EH (cell line): Measurements from ENCODE around the gene LRRC27.

Experiments
- DNase-seq: peaks from one replicate; pipeline ENCODE4 v3.0.0-alpha.2; 2015; ENCODE audit warnings: low read depth

LRRC27 gene

DNA sequence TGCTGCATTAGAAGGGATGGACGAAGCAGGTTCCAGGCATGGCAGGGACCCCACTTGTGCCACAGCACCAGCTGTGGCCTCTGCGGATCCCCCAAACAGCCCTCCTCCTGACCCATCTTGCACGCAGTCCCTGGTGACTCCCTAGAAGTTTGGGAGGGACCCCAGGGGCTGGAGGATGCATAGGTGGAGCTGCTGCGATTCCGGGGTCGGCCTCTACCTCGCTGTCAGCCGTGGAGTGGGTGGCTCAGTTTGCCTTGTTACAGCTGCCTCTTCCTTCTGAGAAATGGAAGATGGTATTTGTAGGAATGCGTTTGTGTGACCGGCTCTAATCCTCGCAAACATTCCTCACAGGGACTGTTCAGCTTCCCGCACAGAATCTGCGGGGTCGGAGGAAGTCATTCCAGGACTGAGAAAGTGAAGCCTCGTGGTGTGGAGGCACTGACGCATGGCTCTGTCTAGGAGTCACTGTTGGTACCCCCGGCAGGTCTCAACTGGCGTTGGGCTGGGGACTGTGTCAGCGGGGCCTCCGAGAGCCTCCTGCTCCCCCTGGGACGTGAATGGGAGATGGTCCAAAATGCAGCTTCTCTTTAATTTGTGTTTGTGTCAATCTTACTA is 82.5 kb downstream of the LRRC27 start:
- peak; percentile 34 for DNase-seq

DNA sequence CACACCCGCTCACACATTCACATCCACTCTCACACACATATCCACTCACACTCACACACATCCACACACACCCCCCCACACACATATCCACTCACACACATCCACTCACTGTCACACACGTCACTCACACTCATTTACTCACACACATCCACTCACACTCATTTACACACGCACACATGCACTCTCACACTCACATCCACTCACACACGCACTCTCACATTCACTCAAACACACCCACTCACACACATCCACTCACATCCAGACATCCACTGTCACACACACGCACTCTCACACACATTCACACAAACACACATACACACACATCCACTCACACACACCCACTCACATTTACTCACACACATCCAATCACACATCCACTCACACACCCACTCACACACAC is 83.3 kb downstream of the LRRC27 start:
- DNase-seq = no peak

DNA sequence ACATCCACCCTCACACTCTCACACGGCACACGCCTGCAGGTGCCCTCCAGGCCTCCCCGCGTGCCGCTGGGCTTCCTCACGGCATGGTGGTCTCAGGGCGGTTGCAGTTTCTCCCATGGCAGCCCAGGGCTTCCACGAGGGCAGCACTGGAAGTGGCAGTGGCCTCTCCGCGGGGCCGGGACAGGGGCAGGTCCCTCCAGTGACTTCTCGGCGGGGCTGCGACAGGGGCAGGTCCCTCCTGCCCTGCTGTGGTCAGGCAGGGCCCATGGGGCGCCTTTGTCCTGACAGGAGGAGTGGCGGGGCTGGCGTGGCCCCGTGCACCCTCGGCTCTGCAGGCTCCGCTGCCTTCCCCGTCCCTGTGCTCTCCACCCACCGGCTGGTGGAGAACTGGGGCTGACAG is 84.0 kb downstream of the LRRC27 start:
- no peak for DNase-seq

DNA sequence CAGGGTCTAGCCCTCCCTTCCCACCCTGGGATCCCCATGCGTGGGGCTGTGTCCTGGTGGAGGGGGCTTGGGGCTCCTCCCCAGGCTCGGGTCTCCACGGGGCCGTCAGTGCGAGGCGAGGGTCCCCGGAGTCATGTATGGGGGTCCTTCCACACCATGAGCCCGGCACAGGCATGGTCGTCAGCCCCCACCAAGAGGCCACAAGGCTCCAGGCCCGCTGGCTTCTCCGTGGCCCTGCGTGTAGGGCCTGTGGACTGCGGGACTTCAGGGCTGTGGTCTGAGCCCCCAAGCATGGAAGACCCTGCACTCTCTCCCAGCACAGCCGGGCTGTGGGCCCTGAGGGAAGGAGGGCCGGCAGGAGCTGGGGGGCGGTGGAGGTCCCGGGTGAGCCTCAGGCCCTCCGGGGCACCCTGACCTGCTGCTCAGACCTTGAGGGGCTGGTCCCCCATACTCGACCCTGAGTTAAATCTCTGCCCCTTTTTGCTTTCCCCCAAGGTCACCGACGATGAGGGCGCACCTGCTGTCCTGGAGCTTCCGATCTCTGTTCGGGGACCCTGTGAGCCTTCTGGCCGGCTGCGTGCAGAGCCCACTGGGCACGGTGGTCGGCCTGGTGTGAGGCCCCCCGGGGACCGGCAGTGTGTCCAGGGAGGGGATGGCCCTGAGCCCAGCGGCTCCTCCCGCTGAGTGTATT is 84.7 kb downstream of the LRRC27 start:
- no peak for DNase-seq

DNA sequence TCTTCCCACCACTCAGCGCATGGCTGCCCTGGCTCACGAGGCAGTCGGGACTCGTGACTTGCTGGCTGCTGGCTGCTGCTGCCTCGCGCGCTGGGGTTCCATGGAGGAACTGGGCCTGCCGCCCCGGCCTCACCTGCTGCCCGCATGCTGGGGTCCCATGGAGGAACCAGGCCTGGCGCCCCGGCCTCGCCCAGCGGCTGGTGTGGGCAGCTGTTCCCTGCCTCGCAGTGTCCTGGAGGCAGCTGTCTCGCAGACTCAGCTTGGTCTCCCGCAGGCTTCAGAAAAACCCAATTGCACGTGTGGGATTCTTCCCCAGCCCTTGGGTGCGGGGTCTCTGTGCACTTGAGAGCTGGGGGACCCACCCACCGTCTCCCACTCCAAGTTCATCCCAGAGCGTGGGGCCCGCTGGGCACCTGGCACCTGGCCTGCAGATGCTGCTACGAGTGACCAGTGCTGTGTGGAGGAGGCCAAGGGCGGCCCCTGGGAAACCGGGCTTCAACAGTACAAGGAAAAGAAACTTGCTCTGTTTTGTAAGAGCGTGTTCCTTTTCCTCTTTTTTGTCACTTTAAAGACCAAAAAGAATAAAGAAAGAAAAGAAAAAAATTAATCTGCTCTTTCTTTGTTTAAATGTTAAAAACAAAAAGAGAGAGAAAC is 85.4 kb downstream of the LRRC27 start:
- DNase-seq = no peak

DNA sequence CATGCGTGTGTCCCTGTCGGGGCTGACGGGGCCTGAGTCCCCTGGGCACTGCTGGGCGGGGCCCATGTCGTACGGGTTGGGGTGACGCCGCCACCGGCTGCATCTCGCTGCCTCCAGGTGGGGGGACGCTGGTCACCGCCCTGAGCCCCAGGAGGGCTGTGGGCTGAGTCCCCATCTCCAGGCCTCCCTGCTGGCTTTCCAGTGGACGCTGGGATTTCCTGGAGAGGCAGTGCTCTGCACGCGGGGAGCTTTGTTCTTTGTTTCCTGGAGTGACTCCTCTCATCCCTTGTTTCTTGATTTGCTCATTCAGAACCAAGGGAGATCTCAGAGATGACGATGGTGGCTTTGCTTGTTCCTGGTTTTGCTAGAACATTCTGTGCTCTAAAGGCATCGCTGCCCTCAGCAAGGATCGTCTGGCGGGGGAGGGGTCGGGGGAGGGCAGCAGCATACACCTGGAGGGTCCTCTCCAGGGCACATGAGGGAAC is 86.0 kb downstream of the LRRC27 start:
- DNase-seq = no peak

DNA sequence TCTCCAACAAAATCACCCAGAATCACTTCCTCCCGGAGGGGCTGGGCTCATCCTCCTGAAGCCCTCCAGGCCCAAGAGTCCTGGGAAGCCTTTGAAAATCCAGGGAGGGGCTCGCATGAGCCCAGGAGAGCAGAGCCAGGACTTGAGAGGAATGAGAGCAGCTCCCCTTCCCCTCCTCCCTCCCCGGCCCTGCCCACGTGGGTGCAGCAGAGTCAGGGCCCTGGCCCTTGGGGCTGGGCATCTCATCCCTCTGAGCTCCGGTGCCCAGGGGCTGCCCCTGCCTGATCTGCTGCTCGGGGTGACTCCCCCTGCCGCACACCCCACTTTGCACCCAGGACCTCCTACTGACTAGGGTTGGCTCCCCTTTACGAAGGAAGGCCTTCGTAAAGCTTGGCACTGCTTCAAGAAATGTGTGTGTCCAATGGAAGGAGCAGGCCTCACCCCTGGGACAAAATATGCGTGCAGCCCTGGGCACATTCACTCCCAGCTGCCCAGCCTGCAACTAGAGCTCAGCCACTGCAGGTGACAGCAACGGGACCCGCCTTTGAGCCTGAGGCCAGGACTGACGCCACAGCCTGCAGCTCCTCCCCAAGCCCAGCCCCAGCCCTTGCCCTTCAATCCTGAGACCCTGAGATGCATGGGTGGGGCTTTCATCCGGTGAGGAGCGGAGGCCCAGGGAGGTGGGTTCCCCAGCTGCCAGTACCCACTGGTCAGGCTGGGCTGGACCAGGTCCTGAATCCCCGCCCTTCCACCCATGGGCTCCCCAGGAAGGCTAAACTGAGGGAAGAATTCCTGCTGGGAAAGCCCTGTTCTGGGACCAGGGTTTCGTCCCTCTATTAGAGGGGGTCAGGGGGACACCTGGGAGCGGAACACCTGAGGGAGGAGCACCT is 86.8 kb downstream of the LRRC27 start:
- no peak for DNase-seq

DNA sequence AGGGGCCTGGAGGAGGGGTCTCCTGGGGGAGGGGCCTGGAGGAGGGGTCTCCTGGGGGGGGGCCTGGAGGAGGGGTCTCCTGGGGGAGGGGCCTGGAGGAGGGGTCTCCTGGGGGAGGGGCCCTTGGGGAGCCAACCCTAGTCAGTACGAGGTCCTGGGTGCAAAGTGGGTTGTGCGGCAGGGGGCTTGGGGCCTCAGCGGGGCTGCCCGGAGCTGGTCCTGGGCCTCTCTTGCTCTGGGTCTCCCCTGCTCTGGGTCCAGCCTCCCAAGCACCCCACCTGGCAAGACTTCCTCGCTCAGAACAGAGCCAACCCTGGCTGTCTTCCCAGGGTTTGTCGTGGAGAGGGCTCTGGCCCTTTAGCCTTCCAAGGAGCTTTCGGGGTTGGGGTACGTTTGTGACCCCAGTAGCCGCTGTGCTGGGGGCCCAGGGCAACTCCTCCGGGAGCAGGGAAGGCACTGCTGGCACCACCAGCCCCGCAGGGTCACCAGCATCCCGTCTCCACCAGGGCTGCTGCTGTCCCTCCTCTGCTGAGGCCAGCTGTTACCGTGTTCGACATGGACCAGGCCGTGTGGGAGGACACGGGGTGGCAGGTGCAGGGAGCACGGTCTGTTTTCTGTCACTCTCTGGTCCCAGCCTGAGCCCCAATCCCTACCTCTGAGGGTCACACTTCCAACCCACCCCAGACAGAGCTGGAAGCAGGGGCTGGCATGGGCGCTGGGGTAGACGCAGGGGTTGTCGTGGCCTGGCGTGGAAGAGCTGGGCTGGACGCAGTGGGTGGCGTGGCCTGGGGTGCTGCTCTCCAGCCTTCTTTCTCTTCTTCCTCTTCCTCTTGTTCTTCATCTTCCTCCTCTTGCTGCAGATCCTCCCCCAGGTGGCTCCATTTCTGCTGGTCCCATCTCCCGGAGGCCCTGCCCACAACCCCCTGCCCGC is 87.8 kb downstream of the LRRC27 start:
- DNase-seq = no peak

DNA sequence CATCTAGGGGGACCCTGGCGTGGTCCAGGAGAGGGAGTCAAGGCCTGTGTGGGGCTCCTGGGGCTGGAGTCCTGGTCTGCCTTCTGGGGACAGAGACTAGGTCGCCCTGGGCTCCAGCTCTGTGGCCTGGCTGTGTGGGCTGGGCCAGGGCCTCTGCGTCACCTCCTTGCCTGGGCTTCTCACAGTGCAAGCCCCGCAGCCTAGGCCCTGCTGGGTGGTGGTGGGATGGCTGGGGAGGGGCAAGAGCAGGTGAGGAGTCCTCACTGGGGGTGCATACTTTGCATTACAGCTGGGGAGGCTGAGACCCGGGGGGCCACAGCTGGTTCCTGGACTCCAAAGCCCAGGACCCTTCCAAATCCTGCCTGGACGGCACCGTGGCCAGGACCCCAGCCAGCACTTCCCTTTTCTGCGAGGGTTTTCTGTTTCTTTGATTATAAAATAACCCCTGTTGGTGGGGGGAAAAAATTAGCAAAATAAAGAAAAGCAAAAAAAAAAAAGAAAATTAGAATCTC is 88.5 kb downstream of the LRRC27 start:
- no peak for DNase-seq

DNA sequence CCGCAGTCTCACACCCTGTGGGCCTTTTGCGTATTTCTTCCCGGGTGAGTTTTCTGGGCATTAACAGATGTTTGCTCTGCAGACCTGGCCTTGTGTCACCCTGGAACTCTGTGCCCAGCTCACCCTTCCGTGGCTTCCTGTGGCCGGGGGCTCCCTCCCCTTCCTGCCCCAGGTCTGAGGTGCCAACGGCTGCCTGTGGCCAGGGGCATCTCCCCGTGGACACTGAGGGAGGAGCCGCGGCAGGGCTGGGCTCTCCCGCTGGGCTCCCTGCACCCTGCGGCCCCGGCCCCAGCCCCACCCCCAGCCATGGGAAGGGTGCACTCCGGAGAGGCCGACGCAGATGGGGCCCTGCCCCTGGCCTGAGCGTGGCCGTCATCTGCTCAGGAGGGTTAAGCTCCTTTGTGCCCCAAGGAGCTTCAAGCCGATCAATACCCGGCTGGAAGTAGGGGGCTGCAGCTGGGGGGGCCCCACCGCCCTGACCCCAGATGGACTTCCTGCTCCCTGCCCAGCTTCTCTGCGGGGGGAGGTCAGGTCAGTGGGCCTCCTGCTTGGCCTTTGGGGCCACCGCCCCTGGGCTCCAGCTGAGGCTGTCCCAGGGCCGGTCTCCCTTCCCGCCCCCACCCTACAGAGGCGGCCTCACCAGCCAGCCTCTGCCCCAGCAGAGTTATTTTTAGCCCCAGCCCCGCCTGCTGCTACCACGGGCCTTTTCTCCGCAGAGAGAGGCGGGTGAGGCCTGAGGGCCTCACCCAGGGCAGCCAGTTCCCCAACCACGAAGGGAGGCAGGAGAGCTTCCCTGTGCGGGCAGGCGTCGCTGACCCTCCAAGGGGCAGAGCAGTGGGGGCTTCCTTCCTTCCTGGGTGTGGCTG is 89.2 kb downstream of the LRRC27 start:
- DNase-seq = peak; percentile 76

DNA sequence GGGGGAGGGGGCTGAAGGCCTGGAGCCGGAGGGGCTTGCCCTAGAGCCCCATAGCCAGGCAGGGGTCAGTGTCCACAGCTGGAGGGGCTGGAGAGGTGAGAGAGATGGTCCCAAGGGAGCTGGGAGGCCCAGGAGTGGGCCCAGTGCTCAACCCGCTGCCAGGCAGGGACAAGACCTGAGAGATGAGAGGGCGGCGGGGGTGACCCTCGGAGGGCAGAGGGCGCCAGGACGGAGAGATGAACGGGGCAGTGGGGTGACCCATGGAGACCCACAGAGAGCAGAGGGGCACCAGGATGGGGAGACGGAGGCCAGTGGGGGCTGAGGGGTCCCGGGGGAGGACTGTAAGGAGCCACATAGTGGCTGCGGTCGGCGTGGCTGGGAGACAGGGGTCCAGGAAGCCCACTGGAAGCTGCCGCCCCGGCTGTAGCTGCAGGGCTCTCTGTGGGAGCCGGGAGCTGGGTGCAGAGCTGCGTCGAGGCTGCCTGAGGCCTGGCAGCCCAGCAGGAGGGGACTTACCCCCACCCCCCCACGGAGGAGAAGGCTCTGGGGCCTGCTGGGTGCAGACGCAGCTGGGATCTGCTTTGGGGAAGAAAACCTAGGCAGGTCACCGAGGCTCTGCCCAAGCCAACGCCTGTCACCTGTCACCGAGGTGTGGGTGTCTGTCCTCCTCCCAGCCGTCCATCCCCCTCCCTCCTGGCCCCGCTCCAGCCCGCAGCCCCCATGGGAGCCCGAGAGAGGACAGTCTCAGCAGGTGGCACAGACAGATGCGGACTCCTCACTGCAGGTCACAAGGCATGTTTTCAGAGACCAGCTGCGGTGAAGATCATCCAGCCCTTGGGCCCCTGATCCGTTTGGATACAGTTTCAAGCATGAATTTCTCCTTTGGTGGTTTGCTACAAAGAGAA is 90.1 kb downstream of the LRRC27 start:
- DNase-seq = no peak

DNA sequence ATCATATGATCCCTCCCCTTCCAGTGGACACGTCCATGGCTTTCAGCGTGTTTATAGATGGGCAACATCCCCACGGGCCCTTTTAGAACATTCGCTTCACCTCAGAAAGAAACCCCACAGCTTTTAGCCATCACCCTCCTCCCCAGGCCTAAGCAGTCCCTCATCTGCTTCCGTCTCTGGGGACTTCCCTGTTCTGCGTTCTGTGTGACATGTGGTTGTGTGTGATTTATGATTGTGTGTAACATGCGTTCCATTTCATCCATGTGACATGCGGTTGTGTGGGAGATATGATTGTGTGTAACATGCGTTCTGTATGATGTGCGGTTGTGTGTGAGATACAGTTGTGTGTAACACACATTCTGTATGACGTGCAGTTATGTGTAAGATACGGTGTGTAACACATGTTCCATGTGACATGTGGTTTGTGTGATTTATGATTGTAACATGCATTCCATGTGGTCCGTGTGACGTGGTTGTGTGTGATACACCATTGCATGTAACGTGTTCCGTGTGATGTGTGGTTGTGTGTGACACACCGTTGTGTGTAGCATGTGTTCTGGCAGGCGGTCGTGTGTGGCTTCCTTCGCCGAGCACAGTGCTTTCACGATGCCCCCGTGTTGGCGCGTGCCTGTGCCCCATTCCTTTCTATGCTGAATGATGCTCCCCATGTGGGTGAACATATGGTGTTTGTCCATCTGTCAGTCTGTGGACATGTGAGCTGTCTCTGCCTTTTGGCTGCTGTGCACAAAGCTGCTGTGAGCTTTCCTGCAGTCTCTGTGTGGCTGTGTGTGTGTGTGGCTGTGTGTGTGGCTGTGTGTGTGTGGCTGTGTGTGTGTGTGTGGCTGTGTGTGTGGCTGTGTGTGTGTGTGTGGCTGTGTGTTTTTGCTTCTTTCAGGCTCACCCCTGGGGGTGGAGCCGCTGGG is 91.2 kb downstream of the LRRC27 start:
- no peak for DNase-seq

DNA sequence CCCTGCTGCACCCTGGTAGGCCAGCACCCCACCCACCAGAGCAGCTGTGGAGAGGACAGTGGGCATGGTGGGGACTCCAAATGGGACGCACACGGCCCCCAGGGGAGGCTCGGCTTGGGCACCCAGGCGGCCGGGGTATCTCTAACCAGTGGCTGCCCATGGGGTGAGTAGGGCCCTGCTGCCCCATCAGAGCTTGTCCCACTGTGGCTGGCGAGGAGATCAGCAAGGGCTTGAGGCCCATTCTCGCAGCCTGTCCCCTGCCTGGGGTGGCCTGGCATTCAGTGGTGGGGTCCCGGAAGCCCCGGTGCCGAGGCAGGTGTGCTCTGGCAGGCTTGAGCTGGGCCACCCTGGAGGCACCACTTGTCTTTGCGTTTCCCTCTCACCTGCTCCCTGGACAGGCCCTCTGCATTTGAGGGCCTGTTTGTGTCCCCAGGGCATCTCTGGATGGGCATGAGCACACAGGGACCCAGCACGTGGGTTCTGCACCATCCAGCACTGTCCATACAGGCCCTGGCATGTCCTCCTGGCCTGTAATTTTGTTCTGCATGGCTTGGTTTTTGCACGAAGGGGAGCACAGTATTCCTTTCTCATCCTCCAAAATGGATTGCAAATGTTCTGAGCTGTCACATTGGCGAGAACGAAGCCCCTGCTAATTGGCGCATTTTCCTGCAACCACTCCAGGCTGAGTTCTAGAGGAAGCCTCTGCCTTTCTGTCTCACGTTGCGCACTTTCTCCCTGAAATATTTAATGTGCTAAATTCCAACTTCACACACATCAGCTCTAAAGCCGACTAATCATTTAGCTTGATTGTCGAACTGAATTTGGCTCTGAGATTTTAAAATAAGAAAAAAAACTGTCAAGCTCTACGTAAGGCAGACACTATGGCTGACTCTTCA is 92.2 kb downstream of the LRRC27 start:
- DNase-seq = no peak

DNA sequence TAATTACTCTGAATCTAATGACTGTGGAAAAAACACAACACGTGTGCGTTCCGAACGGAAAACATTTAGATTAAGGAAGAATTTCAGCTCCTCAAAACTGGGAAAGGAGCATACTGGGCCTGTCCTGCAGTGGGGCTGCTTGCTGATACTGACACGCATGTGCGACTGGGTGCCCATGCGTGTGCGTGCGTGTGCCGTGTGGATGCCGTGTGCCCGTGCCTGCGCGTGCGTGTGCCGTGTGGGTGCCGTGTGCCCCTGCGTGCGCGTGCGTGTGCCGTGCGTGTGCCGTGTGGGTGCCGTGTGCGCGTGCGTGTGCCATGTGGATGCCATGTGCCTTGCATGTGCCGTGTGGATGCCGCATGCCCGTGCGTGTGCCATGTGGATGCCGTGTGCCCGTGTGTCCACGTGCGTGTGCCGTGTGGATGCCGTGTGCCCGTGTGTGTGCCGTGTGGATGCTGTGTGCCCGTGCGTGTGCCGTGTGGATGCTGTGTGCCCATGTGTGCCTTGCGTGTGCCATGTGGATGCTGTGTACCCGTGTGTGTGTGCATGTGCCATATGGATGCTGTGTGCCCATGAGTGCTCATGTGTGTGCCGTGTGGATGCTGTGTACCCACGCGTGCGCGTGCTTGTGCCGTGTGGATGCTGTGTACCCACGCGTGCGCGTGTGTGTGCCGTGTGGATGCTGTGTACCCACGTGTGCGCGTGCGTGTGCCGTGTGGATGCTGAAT is 93.2 kb downstream of the LRRC27 start:
- DNase-seq = no peak

DNA sequence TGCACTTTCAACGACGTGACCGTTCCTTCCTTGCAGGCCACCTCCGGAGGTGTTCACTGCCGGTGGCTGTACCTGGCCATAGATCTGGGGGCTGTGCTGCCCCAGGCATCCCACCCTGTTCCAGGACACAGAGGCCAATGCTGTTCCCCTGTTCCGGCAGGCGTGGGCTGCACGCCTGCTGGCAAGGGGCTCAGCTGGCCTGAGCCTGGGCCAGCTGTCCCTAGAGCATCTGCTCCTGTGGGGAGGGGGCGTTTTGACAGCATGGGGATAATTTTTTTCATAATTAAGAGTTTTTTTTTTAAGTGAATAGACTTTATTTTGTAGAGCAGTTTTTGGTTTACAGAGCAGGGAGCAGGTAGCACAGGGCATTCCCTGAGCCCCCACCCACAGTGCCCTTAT is 93.8 kb downstream of the LRRC27 start:
- no peak for DNase-seq
